ENCODE results near the gene TUBGCP3.

- TF ChIP-seq CTCF (IDR thresholded peaks at IDR 0.05): no peak
- no peak for TF ChIP-seq POLR2A (IDR thresholded peaks at IDR 0.05)
Measured at GRCh38 chr13:112561478-112561877, 26.5 kb downstream of the TUBGCP3 start.

All from upper lobe of left lung (tissue), 4 donors.